HG03280 (cell line): ENCODE results near the gene TTLL3.
"Not testable (repeated sequence)": the region's sequence is repeated elsewhere in the genome, so short reads cannot be mapped to it uniquely, and the experiment has no call there.

Source experiments
- ATAC-seq: cut with Tn5 transposase; IDR thresholded peaks from one replicate; pipeline ENCODE4 v1.9.1; 2021; ENCODE audit warnings: mild to moderate bottlenecking, moderate library complexity; ENCODE audit not compliant: unreplicated experiment

Gene TTLL3

DNA sequence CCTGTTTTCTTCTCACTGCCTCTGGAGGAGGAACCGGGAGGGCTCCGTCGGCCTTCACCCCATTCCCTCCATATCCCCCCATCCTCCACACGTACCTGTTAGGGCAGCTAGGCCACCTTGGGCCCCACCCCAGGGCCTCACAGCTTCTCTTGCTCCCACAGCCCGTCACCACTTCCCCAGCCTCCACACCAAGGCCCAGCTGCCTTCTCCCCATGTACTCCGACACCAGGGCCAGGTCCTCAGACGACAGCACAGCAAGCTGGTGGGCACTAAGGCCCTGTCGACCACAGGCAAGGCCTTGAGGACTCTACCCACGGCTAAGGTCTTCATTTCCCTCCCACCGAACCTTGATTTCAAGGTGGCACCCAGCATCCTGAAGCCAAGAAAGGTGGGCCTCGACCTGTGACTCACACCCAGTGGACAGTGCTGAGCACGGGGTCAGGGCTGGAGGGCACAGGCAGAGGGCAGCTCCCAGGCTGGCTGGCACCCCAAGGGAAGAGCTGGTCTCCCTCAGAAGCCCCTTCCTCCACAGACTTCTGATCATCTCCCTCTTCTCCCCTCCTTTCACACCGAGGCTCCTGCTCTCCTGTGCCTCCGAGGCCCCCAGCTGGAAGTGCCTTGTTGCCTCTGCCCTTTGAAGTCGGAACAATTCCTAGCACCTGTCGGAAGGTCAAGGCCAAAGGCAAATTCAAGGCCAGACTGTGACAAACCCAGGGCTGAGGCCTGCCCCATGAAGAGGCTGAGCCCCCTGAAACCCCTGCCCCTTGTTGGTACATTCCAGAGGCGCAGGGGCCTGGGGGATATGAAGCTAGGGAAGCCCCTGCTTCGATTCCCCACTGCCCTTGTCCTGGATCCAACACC, 24.7 kb downstream of the TTLL3 start:
- no peak for ATAC-seq

DNA sequence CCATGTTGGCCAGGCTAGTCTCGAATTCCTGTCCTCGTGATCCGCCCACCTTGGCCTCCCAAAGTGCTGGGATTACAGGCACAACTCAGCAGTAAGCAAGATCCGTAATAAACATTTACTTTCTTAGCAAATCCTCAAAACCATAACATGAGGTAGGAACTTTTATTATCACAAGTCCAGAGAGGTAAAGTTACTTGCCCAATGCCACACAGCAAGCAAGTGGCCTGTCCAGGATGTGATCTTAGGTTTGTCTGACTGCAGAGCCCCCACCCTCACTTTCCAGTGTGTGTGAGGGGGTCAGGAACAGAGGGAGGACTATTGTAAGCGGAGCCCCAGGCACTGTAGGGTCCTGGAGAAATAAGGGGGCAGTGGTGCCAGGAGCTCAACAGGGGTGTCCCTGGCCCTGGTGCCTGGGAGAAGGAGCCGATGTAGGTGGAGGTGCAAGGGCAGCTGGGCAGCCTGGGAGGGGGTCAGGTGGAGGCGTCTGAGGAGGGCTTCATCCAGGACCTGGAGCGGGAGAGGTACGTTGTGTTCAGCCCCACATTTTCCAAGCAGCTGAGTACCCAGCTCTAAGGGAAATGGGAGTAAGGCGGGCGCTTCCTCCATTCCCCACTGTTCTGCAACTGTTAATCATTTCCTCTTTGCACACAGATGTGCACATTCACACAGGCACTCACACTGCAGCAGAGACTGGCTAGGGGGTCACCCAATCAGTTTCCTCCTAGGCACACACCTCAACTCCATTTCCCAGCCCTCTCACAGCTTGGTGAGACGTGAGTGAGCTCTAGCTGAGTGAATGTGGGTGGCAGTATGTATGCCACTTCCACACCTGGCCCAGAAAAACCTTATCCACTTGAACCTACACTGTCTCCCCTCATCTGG, 27.9 kb downstream of the TTLL3 start:
- ATAC-seq: no peak

- ATAC-seq: no peak
These were observed 28.8 kb downstream of the TTLL3 start for GRCh38 chr3:9838856-9839255.

GRCh38 chr3:9841015-9841414, 31.0 kb downstream of the TTLL3 start:
- no peak for ATAC-seq

DNA sequence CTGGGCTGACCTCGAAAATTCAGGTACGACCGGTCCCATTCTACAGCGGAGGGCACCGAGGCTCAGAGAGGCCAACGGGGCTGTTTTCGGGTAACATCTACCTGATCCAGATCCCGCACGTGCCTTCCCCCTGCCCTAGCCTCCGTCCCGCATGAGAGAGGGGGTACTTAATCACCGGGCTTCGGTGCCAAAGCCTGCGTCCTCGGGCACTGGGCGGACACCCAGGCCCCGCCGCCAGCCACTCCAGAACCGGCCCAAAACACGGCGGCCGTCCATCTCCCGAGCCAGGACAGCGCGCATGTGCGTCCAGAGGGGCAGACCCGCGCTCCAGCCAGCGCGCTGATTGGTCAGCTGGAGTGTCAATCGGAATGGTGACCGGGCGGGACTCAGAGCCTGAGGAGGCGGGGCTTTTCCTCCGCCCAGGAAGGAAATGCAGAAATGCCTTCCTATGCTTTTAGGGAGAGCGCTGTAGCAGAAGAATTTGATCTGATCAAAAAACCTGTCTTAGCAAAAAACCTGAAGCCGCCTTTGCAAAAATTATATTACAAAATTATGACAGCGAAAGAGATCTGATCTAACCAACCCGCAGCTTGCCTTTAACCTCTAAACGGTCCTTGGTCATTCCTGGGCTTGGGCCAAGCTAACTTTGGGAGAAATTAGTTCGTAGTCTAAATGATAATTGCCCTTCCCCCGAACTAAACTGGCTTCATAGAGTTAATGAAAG, 33.8 kb downstream of the TTLL3 start, which contains the start of gene RPUSD3:
Gene RPUSD3 (minus strand): TSS at position 294 of the 724 bp plus-strand sequence. CDS start 18 bp downstream, at position 276.
- ATAC-seq: peak; percentile 98

DNA sequence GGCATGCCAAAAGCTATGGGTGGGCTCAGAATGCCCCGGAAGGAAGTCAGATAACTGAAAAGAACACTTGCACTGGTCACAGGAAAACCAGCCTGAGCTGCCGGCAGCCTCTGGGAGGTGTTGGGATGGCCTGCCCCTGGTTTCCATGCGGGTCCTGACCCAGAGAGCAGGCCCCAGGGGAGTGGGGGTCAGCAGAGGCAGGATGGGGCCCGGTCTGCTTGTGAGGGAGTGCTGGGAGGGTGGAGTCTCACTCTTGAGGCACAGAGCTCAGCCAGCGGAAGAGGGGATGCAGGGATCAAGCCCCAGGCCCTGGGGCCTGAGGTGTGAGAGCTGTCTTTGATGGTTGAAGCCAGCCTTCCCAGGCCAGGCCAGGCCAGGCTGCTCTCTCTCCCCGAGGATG, 36.2 kb downstream of the TTLL3 start:
- ATAC-seq: no peak

DNA sequence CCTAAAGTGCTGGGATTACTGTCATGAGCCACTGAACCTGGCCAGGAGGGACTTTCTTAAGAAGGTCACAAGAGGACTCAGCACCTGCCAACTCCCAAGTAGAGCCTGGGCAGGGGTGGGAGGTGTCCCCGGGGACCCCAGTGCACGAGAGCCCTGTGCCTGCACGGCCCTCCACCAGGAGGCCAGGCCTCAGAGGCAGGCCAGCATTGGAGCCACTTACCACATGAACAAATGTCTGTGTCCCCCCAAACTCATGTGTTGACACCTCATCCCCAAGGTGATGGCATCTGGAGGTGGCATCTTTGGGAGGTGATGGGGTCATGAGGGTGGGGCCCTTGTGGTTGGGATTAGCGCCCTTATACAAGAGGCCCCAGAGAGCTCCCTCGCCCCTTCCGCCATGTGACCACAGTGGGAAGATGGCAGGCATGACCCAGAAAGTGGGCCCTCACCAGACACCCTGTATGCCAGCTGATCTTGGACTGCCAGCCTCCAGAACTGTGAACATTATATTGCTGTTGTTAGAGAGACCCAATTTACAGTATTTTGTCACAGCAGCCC, 36.9 kb downstream of the TTLL3 start:
- ATAC-seq: no peak

DNA sequence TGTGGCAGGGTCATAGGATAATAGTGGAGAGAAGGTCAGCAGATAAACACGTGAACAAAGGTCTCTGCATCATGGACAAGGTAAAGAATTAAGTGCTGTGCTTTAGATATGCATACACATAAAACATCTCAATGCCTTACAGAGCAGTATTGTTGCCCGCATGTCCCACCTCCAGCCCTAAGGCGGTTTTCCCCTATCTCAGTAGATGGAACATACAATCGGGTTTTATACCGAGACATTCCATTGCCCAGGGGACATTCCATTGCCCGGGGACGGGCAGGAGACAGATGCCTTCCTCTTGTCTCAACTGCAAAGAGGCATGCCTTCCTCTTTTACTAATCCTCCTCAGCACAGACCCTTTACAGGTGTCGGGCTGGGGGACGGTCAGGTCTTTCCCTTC, 37.8 kb downstream of the TTLL3 start:
- ATAC-seq: not testable (repeated sequence)

- ATAC-seq: not testable (repeated sequence)
These were observed 38.8 kb downstream of the TTLL3 start for GRCh38 chr3:9848860-9849259.

- not testable (repeated sequence) for ATAC-seq
These were observed 41.3 kb downstream of the TTLL3 start for GRCh38 chr3:9851383-9851782.

DNA sequence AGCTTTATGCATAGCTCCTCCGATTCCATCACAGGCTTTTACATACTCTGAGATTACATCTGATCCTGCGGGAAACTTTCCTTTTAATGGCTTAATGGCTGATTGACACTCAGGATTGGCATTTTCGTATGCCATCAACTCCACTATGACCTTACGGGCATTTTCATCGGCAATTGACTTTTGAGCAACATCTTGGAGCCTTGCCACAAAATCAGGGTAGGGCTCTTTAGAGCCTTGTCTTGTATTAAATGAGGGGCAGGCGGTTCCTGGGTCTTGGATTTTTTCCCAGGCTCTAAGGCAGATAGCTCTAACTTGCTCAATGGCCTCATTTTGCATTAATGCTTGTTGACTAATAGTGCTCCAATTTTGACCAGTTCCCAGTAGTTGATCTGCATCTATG, 41.9 kb downstream of the TTLL3 start:
- ATAC-seq: not testable (repeated sequence)

DNA sequence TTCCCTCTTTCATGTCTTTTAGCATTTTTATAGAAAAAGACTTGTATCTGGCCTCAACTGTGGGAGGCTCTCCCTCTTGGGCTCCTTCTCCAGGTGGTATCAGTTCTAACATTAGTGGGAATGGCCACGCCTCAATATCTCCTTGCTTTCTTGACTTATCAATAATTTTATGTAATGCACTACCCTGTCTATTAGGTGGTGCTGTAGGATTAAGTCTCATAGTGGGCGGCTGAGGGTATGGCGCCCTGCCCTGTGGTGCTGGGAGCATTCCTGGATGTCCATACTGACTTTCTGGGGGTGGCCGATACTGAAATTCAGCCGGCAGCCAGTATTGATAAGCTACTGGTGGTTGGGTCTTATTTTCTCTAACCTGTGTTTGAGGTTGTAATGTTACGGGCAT, 42.5 kb downstream of the TTLL3 start:
- no peak for ATAC-seq

DNA sequence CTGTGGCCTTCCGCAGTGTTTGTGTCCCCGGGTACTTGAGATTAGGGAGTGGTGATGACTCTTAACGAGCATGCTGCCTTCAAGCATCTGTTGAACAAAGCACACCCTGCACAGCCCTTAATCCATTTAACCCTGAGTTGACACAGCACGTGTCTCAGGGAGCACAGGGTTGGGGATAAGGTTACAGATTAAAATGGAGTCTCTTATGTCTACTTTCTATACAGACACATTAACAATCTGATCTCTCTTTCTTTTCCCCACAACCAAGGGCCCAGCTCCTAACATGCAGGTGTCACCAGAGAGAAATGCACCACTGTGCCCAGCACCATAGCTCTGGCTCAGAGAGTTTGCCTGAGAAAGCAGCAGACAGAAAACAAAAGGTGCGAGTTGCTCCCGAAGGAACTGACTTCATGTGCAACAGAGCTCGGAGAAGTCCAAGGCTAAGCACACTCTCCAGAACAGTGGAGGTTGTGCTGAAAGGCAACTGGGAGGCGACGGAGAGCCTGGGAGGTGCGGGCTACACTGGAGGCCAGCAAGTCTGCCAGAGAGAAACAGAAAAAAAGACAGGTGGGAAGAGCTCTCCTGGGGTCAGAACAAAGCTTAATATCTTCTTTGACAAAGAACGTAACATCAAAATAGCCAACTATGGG, 44.4 kb downstream of the TTLL3 start:
- not testable (repeated sequence) for ATAC-seq

GRCh38 chr3:9855594-9855993, 45.5 kb downstream of the TTLL3 start:
- no peak for ATAC-seq

GRCh38 chr3:9859530-9860025, 49.5 kb downstream of the TTLL3 start:
- ATAC-seq: no peak

DNA sequence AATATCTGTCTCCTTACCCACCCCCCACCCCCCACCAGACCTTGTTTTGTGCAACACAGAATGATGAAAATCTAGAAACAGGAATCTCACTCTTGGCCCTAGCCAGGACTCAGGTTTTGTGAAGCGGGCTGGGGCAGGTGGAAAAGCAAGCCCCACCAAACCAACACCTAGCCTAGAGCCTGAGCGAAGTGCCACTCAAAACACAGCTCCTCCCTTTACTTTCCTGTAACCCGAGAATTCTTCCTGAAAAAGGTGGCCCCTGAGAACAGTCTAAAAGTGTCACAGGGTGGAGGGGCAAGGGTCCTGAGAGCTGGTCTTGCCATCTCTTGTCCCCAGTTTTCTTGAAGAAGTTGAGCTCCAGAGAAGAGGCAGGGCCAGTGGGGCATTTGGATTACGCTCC, 51.1 kb downstream of the TTLL3 start:
- ATAC-seq: no peak

DNA sequence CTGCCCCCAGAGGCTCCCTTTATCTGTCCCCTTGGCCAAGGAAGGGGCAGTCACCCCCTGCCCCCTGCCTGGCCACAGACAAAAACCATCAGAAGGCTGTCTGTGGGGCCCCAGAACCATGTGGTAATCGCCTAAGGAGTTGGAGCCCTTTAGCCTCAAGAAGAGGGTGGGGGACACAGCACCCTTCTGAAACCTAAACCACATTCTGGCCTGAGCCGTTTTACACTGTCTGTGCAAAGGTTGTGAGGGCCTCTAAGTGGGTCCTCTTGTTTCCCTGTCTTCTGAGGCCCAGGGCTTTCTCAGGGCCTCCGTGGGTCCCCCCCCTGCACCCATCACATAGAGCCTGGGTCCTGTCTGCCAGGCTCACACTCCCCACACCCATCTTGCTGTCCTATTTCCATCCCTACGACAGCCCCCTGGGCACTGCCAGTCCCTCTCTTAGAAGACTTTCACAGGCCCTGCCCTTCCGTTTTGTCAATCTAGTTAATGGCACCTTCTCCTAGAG, 51.6 kb downstream of the TTLL3 start:
- ATAC-seq: no peak

DNA sequence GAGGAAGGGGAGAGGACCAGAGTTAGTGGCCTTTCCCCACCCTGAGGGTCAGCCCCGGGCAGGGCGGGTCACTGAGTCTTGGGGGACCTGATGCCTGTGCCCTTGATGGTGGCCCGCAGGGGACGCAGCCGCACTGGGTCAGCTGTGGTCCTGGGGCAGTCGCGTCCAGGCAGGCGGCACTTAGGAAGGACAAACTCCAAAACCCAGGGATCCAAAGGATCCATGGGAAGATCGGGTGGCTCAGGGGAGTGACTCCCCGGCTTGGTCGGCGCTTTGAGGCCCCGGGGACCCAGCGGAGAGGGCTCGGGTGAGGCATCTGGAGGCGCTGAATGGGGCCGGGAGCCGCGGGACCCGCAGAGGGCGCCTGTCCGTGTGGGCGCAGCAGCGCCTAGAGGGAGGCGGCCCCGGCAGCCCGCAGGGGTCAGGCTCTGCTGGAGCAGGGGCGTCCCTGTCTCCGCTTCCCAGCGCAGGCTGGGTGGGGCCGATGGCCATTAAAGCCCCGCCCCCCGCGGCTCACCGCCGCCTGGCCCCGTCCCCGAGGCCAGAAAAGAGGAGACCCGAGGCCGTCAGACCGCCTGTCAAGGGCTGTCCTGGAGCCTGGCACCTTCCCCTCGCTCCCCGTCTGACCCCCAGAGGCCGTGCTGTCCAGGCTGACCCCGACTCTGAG, 52.5 kb downstream of the TTLL3 start:
- ATAC-seq: peak; percentile 47

GRCh38 chr3:9863058-9863772, 53.2 kb downstream of the TTLL3 start:
- ATAC-seq: no peak
